AG09319 (cell line): Measurements from ENCODE around the gene SEC14L2.
A peak's percentile ranks its signal among the peaks of the same experiment; 100 is the strongest.

Experiments used
- DNase-seq: peaks from one replicate; pipeline ENCODE4 v3.0.0-alpha.2; 2010; ENCODE audit warnings: low read depth; ENCODE audit errors: extremely low read depth
- CTCF ChIP-seq: IDR thresholded peaks from 2 replicates; pipeline ENCODE4 v1.5.1; 2011; ENCODE audit warnings: low read depth, mild to moderate bottlenecking, inconsistent platforms, low read length, moderate library complexity

Gene SEC14L2

GRCh38 chr22:30416837-30417236, 20.0 kb downstream of the SEC14L2 start:
- DNase-seq, result no peak
- TF ChIP-seq CTCF, result no peak

GRCh38 chr22:30420347-30421125, 23.7 kb downstream of the SEC14L2 start:
- peak; percentile 46 for DNase-seq
- no peak for TF ChIP-seq CTCF

- no peak for DNase-seq
- TF ChIP-seq CTCF, result no peak
These were observed 25.1 kb downstream of the SEC14L2 start for GRCh38 chr22:30421695-30422480.

GRCh38 chr22:30422481-30423300, 25.9 kb downstream of the SEC14L2 start:
- DNase-seq, result peak; percentile 69
- no peak for TF ChIP-seq CTCF

GRCh38 chr22:30423301-30423958, 26.6 kb downstream of the SEC14L2 start:
- TF ChIP-seq CTCF, result no peak
- no peak for DNase-seq

- peak; percentile 99 for DNase-seq
These were observed 27.2 kb downstream of the SEC14L2 start for GRCh38 chr22:30423959-30424533.

More at GRCh38 chr22:30423959-30424533, 27.2 kb downstream of the SEC14L2 start:
- no peak for TF ChIP-seq CTCF
